Measurements from ENCODE around the gene LAMA3.

- TF ChIP-seq GABPA (IDR thresholded peaks at IDR 0.05 in 1 of 2, conservative IDR thresholded peaks at IDR 0.05 in 1 of 2) (no peak), CTCF (IDR thresholded peaks at IDR 0.05; ENCODE audit: low read depth, low read length, missing input control) (no peak), HNF4A (conservative IDR thresholded peaks at IDR 0.05) (no peak)
- TF ChIP-seq, protein P1, sequence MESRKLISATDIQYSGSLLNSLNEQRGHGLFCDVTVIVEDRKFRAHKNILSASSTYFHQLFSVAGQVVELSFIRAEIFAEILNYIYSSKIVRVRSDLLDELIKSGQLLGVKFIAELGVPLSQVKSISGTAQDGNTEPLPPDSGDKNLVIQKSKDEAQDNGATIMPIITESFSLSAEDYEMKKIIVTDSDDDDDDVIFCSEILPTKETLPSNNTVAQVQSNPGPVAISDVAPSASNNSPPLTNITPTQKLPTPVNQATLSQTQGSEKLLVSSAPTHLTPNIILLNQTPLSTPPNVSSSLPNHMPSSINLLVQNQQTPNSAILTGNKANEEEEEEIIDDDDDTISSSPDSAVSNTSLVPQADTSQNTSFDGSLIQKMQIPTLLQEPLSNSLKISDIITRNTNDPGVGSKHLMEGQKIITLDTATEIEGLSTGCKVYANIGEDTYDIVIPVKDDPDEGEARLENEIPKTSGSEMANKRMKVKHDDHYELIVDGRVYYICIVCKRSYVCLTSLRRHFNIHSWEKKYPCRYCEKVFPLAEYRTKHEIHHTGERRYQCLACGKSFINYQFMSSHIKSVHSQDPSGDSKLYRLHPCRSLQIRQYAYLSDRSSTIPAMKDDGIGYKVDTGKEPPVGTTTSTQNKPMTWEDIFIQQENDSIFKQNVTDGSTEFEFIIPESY (IDR thresholded peaks at IDR 0.05), result no peak
These were observed 607 bp downstream of the LAMA3 start for GRCh38 chr18:23689616-23690504.
